ENCODE measurements around the gene SEMA4B. TPM values are rescaled to one million over a fixed set of nuclear protein-coding genes. Genes with fewer than 3 reads are reported as not detected.

Gene SEMA4B
- 100 to 1,000 TPM; 102 to 141 TPM for total RNA-seq

GRCh38 chr15:90201130-90201943 is at the start of gene SEMA4B:
Gene SEMA4B (plus strand): TSS chr15:90201330. CDS start chr15:90201579, 249 bp downstream.
- no peak for TF ChIP-seq CTCF (IDR thresholded peaks at IDR 0.05)
- intact Hi-C loops (cut with DNase I): no loop called here
- H3K4me3 ChIP-seq: peak within 1 kb of the TSS; percentile 93

GRCh38 chr15:90151989-90152645 is 49.0 kb upstream of the SEMA4B start:
- peaks cover 5% of the 10 kb centered on the region for H3K4me1 ChIP-seq
- no peak for DNase-seq
- no peak overlapping the region for H3K27ac ChIP-seq
- no peak overlapping the region for H3K4me3 ChIP-seq
- no peak overlapping the region for H3K9ac ChIP-seq (ENCODE audit: low read depth in 2 of 2, low read length in 2 of 2)
- H3K27me3 ChIP-seq: no peaks in the 10 kb centered on the region
- intact Hi-C loops (cut with DNase I): no loop called here
- TF ChIP-seq CTCF (IDR thresholded peaks at IDR 0.05): no peak
- no peaks in the 10 kb centered on the region for H3K36me3 ChIP-seq
- H3K9me3 ChIP-seq: no peaks in the 10 kb centered on the region

More at GRCh38 chr15:90201130-90201943, at the start of gene SEMA4B:
- Histone ChIP-seq H3K27me3 (no peaks in the 10 kb centered on the region), H3K4me1 (peaks cover 16% of the 10 kb centered on the region), H3K36me3 (no peaks in the 10 kb centered on the region), H3K9ac (ENCODE audit: low read depth in 2 of 2, low read length in 2 of 2) (peak within 1 kb of the TSS; percentile 89 to 97), H3K27ac (peak within 1 kb of the TSS; percentile 81), H3K9me3 (no peaks in the 10 kb centered on the region)
- peak; percentile 83 for DNase-seq

GRCh38 chr15:90153658-90154057 is 47.5 kb upstream of the SEMA4B start:
- DNase-seq: no peak
- Histone ChIP-seq H3K36me3 (no peaks in the 10 kb centered on the region), H3K9me3 (no peaks in the 10 kb centered on the region), H3K9ac (ENCODE audit: low read depth in 2 of 2, low read length in 2 of 2) (no peak overlapping the region), H3K27me3 (no peaks in the 10 kb centered on the region), H3K27ac (no peak overlapping the region), H3K4me3 (no peak overlapping the region), H3K4me1 (peaks cover 5% of the 10 kb centered on the region)
- TF ChIP-seq CTCF (IDR thresholded peaks at IDR 0.05): no peak
- intact Hi-C loops (cut with DNase I): no loop called here

- Histone ChIP-seq H3K4me3 (no peak overlapping the region), H3K27me3 (no peaks in the 10 kb centered on the region), H3K27ac (no peak overlapping the region), H3K9me3 (no peaks in the 10 kb centered on the region), H3K9ac (ENCODE audit: low read depth in 2 of 2, low read length in 2 of 2) (no peak overlapping the region), H3K4me1 (peaks cover 4% of the 10 kb centered on the region), H3K36me3 (no peaks in the 10 kb centered on the region)
- no peak for DNase-seq
- TF ChIP-seq CTCF (IDR thresholded peaks at IDR 0.05): no peak
- intact Hi-C loops (cut with DNase I): no loop called here
Observed at GRCh38 chr15:90154246-90154645, 46.9 kb upstream of the SEMA4B start.

- no peaks in the 10 kb centered on the region for H3K36me3 ChIP-seq
- no peak overlapping the region for H3K9ac ChIP-seq (ENCODE audit: low read depth in 2 of 2, low read length in 2 of 2)
- H3K4me3 ChIP-seq: no peak overlapping the region
- no peak overlapping the region for H3K27ac ChIP-seq
- H3K27me3 ChIP-seq: no peaks in the 10 kb centered on the region
- intact Hi-C loops (cut with DNase I): no loop called here
- TF ChIP-seq CTCF (IDR thresholded peaks at IDR 0.05): no peak
- H3K9me3 ChIP-seq: no peaks in the 10 kb centered on the region
- peak; percentile 64 for DNase-seq
- peaks cover 5% of the 10 kb centered on the region for H3K4me1 ChIP-seq
Observed at GRCh38 chr15:90154861-90155626, 46.1 kb upstream of the SEMA4B start.

Measured in colonic mucosa (tissue), 4 donors.